Measurements from ENCODE around the gene AVEN.

Gene AVEN

GRCh38 chr15:33985287-33985686 is 53.7 kb downstream of the AVEN start:
- DNase-seq (ENCODE audit: low spot score), result no peak

GRCh38 chr15:33982516-33982915 is 56.5 kb downstream of the AVEN start:
- no peak for DNase-seq (ENCODE audit: low spot score)

GRCh38 chr15:33980159-33980558 is 58.8 kb downstream of the AVEN start:
- no peak for DNase-seq (ENCODE audit: low spot score)

GRCh38 chr15:33975022-33975565 is 63.9 kb downstream of the AVEN start:
- DNase-seq (ENCODE audit: low spot score), result no peak

GRCh38 chr15:33971811-33972210 is 67.2 kb downstream of the AVEN start:
- DNase-seq (ENCODE audit: low spot score), result no peak

GRCh38 chr15:33968821-33969220 is 70.2 kb downstream of the AVEN start:
- no peak for DNase-seq (ENCODE audit: low spot score)

GRCh38 chr15:33968224-33968623 is 70.8 kb downstream of the AVEN start, which contains the start of gene CHRM5:
Gene CHRM5, plus strand, starts transcription at chr15:33968497. Its CDS starts 94,221 bp downstream, at chr15:34062718.
- DNase-seq (ENCODE audit: low spot score), result no peak

GRCh38 chr15:33964665-33965040 is 74.4 kb downstream of the AVEN start:
- DNase-seq (ENCODE audit: low spot score), result no peak

GRCh38 chr15:33963831-33964664 is 75.0 kb downstream of the AVEN start:
- no peak for DNase-seq (ENCODE audit: low spot score)

- no peak for DNase-seq (ENCODE audit: low spot score)
Observed at GRCh38 chr15:33960549-33960935, 78.5 kb downstream of the AVEN start.

- DNase-seq (ENCODE audit: low spot score), result no peak
Observed at GRCh38 chr15:33959844-33960548, 79.0 kb downstream of the AVEN start.

GRCh38 chr15:33956397-33956796 is 82.6 kb downstream of the AVEN start:
- no peak for DNase-seq (ENCODE audit: low spot score)

- DNase-seq (ENCODE audit: low spot score), result no peak
Observed at GRCh38 chr15:33955945-33956344, 83.1 kb downstream of the AVEN start.

GRCh38 chr15:33946152-33946551 is 92.9 kb downstream of the AVEN start:
- no peak for DNase-seq (ENCODE audit: low spot score)

GRCh38 chr15:33941279-33942063 is 97.5 kb downstream of the AVEN start:
- DNase-seq (ENCODE audit: low spot score), result no peak

GRCh38 chr15:33934921-33935320 is 104.1 kb downstream of the AVEN start:
- no peak for DNase-seq (ENCODE audit: low spot score)

- DNase-seq (ENCODE audit: low spot score), result no peak
Observed at GRCh38 chr15:33934396-33934795, 104.6 kb downstream of the AVEN start.

- DNase-seq (ENCODE audit: low spot score), result no peak
Observed at GRCh38 chr15:33932734-33933133, 106.3 kb downstream of the AVEN start.

- DNase-seq (ENCODE audit: low spot score), result no peak
Observed at GRCh38 chr15:33926260-33926659, 112.7 kb downstream of the AVEN start.

- DNase-seq (ENCODE audit: low spot score), result no peak
Observed at GRCh38 chr15:33923446-33923845, 115.6 kb downstream of the AVEN start.

GRCh38 chr15:33915571-33916407 is 123.2 kb downstream of the AVEN start:
- DNase-seq (ENCODE audit: low spot score), result no peak
